NCI-H2029 treated with DMSO at 0.1 percent for 48 hours (cell line): ENCODE measurements around the gene PTPRT.

ENCODE experiments used
- DNase-seq: peaks from one replicate; lab custom pipeline; 2025; lab: John Stamatoyannopoulos, UW

PTPRT gene

GRCh38 chr20:42549496-42549895 is 640.2 kb downstream of the PTPRT start:
- DNase-seq = peak; percentile 28

DNA sequence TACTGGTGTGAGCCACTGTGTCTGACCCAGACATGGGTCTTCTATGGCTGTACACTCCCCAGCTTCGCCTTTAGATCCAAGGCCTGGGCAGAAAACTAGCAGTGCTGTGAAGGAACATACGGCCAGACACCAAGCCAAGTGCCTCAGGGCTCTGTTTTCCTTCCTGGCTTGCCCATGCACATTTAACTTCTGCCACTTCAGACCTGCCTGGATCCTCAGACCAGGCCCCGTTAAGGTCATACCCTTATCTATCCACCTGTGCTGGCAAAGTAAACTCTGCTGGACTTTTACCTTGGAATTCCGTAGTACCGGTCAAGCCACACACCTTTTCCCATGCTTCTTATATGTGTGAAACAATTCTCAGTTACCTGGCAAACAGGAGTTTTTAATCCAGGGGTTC is 644.8 kb downstream of the PTPRT start:
- no peak for DNase-seq

GRCh38 chr20:42532831-42533230 is 656.9 kb downstream of the PTPRT start:
- DNase-seq = no peak

GRCh38 chr20:42531508-42531961 is 658.2 kb downstream of the PTPRT start:
- DNase-seq = peak; percentile 60

DNA sequence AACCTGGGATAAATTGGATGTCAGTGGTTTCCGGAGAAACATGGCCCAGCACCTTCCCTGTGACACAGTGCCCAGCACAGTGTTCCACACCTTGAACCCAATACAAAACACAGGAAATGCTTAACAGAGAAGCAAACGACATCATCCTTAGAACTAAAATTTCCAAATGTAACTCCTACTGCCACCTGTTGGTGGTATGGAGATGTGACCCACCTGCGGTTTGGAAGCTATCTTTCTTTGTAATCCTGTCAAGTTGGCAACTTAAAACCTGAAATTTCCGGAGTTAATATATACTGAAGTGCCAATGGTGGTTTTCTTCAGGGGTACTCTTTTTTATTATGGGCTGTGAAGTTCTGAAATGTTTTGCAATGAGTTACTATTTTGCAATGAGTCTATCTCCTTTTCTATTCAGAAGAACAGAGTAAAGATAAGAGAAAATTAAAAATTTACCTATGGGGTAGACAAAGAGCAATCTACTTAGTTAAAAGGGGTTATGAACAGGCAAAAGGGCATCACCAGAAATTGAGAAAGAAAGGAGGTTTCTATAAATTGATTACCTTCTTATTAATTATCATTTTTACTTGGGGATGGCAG is 658.8 kb downstream of the PTPRT start:
- DNase-seq = peak; percentile 76

- no peak for DNase-seq
Measured at GRCh38 chr20:42530191-42530590, 659.5 kb downstream of the PTPRT start.

DNA sequence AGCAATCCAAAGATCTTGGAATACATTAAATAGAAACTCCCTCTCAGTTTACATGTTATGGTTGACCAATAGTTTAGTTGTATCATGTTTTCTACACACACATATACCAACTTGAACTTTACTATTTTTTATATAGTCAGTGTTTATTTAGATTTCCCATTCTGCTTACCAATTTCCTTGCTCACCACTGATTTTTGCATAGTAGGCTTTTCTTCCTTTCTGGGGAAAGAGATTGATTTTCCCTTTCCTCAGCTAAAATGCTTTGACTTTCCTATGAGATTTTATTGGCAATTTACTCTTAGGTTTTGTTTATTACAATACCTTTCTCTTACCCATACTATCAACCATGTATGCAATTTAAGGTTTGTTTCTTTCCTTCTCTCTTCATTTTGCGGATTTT is 665.6 kb downstream of the PTPRT start:
- DNase-seq = no peak

DNA sequence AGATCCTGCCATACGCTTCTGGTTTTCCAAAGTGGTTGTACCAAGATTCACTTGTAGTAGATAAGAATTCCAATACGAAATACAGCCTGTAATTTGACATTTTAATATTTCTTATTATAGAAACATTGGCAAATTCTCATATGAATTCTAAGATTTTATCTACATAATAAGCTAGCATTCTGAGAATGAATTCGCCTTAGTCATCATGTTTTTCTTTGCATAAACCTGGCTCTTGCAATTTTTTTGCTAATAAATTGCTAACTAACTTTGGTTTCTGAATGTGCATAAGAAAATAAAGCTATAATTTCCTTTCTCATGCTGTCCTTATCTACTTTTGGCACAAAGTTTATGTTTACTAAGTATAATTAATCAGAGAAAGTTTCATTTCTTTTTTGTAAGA is 673.0 kb downstream of the PTPRT start:
- DNase-seq = no peak

- no peak for DNase-seq
Measured at GRCh38 chr20:42510686-42511085, 679.0 kb downstream of the PTPRT start.

DNA sequence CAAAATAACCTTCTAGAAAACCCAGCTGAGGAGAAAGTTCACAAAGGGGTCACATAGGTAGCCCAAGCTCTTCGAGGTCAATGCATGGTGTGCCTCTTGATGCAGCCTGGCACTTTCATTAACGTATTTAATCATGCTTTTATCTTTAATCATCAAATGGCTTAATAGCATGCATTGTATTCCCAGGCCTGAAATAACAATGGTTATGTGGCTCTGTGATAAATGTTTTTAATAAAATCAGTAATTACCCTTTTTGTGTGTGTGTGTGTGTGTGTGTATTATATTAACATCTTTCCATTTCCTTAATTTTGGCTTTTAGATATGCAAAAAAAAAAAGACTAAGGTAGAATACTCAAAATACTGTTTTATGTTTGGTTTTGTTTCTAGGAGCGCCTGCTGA is 681.8 kb downstream of the PTPRT start:
- no peak for DNase-seq

DNA sequence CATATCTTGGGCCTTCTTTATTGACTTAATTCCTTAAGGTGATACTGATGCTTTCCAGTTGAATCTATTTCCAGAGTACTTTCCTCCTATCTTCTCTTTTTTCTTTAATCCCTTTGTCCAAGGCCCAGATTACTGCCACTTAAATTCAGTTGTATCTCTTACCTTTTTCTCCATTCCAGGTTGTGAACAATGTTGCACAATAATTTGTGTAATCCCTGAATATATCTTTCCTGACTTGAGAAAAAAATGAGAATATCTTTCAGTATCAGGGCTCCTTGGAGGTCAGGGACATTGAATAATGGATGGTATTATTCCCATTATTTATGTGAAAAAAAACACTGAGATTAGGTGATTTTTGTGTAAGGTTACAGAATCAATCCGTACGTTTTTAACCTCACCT is 683.3 kb downstream of the PTPRT start:
- DNase-seq = no peak

DNA sequence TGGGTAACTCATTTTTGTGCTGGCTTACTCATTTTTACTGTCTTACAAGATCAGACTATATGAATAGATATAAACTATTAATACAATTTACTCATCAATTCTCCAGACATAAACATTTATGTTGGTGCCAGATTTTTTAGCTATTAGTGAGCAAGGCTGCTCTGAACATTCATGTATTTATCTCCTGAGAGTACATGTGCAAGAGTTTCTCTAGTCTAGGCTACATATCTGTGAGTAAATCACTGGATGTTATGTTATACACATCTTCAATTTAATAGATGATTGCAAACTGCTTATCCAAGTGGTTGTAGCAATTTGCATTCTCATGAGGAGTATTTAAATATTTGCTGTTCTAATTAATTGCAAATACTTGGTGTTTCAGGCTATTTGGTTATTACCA is 687.1 kb downstream of the PTPRT start:
- DNase-seq = no peak

- no peak for DNase-seq
Measured at GRCh38 chr20:42496595-42496994, 693.1 kb downstream of the PTPRT start.

DNA sequence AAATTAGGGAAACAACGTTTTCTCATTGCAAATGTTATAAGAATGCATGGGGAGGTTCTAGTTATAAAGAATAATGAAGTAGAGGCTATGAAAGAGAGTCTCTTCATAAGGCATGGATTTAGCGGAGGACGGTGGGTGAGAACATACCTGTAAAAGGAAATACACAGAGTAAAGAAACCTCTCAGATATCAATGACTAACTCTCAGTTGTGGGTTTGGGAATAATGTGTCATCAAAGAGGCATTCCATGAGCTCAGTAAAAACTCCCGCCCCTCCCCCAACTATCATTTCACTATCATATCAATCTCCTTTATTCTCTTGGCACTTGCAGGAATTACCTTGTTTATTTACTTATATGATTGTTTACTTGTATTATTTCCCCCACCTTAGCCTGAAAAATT is 695.4 kb downstream of the PTPRT start:
- no peak for DNase-seq

- DNase-seq = no peak
Measured at GRCh38 chr20:42493001-42493400, 696.7 kb downstream of the PTPRT start.

DNA sequence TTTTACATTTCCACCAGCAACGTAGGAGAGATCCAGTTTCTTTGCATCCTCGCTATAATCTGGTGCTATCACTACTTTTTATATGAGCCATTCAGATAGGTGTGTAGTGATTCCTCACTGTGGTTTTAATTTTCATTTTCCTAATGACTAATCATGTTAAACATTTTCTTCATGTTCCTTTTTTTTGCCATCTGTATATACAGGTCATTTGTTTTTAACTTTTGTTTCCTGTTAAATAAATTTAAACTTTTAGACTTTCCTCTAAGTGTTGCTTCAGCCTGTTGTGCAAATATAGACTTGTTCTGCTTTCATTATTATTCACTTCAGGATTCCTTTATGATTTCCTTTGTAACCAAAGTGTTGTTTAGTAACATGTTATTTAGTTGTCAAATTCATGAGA is 697.4 kb downstream of the PTPRT start:
- no peak for DNase-seq

DNA sequence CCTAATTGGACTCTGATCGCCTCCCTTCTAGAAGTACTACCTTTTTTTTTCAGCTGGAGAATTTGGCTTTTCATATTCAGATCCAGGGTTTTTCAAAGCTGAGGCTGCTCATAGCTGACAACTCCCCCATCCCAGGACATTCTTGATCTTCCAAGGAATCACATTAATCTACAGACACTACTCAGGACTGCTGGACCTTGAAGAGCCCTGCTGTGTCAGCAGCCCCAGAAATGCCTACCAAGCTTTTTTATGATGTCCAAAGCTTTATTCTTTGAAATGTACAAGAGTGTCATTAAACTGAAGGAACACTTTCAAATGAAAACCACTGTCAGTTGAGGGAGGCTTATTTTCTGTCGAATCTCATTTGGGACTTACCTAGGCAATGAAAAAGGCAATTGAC is 704.1 kb downstream of the PTPRT start:
- no peak for DNase-seq

DNA sequence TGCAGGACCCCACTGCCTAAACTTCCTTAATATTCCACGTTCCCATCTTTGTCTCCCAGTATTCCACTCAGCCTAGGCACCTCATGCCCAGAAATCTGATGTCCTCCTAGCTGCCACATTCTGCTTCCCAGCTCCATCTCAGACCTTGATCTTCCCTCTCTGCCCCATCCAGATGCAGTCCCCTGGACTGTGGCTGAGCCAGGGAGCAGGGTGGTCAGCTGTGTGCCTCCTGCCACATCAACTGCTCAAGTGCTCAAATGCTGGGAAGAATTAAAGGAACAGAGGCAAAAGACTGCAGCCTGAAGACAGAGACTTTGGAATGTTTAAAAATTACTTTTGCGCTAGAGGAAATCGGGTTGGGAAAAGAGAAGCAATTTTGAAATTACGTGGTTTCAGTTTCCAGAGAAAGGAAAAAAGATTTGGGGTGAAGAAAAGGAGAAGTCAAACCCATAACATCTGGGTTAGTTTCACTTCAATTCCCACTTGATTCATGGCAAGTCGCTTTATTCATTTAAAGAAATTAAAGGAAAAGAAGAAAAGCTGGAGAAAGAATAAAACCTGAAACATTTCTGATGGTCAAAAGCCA is 704.8 kb downstream of the PTPRT start:
- no peak for DNase-seq

- peak; percentile 64 for DNase-seq
Measured at GRCh38 chr20:42484335-42484734, 705.4 kb downstream of the PTPRT start.

- no peak for DNase-seq
Measured at GRCh38 chr20:42483730-42484303, 705.9 kb downstream of the PTPRT start.

DNA sequence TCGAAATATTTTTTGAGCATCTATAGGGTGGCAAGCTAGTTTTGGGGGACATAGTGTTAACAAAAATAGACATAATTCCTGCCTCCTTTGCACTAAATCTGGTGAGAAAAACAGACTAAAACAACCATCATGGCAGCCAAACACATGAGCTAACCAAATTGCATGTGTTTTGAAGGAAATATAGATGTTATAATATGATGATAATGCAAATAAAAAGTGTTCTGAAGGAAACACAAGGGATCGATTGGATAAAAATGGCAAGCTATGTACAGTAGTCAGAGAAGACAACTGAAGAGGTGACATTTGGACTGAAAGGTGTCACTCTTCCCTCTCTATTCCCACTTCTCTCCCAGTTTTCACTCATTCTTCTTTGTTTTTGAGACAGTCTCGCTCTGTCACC is 706.9 kb downstream of the PTPRT start:
- no peak for DNase-seq

DNA sequence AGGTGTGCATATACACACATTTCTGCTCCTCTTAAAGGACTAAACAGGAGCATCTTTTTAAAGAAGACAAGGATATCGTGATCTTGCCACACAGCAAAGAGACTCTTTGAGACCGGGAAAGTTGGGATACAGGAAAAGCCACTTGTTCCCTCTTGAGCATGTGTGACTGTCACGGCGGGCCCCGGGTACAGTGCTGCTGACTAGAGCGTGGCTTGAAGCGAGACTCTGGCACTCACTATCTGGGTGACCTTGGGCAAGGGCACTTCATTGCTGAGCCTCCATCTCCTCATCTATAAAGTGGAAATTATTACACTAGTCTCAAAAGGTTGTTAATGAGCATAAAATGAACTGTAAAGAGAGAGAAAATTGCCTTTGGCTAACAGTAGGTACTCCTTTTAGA is 713.9 kb downstream of the PTPRT start:
- DNase-seq = no peak

DNA sequence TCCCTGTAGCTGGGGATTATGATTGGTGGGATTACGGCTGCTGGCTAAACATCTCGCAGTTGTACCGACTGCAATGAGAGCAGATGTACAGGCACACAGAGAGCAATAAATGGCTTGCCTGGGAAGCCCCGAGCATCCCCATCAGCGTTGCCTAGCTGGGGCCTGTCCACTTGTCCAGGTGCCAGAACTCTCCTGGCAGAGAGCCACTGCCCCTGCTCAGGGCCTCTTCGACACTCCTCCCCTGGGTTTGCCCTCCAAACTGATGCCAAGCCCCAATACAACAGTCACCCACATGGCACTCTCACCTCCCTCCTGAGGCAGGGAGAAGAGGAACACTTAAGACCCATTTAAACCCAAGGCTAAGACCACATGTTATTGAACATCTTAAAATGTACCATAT is 715.1 kb downstream of the PTPRT start:
- peak; percentile 25 for DNase-seq

DNA sequence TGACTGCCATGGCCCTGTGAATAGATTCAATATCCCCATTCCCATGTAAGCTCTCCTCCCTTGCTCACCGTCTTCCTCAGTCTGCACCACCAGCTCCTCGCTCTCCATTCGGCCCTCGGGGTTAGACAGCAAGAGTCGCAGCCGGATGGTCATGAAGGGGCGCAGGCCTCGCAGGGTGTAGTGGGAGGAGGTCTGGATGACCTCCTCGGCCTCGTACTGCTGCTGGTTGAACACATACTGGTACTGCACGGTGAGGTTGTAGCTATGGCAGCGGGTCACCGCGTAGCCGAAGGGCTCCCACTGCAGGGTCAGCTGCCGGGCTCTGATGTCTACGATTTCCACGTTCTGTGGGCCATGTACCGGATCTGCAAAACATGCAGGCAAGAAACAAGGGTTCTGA is 717.5 kb downstream of the PTPRT start:
- no peak for DNase-seq
